ENCODE results near the gene KIF1B. TPM values are rescaled to one million over a fixed set of nuclear protein-coding genes. Genes with fewer than 3 reads are reported as not detected.

KIF1B gene
- total RNA-seq, 4 donors from 2014 or later = 46.7 to 61.8 (median 51.4) TPM

- TF ChIP-seq CTCF (IDR thresholded peaks at IDR 0.05; ENCODE audit: low read depth) = no peak
These were observed 92.0 kb downstream of the KIF1B start for GRCh38 chr1:10302416-10302815.

GRCh38 chr1:10304295-10304694 lies 93.9 kb downstream of the KIF1B start:
- TF ChIP-seq CTCF (IDR thresholded peaks at IDR 0.05; ENCODE audit: low read depth) = no peak

GRCh38 chr1:10306435-10306834 lies 96.1 kb downstream of the KIF1B start:
- TF ChIP-seq CTCF (IDR thresholded peaks at IDR 0.05; ENCODE audit: low read depth) = no peak

GRCh38 chr1:10308001-10308400 lies 97.6 kb downstream of the KIF1B start:
- TF ChIP-seq CTCF (IDR thresholded peaks at IDR 0.05; ENCODE audit: low read depth) = no peak

GRCh38 chr1:10309243-10310011 lies 99.1 kb downstream of the KIF1B start:
- TF ChIP-seq CTCF (IDR thresholded peaks at IDR 0.05; ENCODE audit: low read depth) = no peak

GRCh38 chr1:10316752-10317151 lies 106.4 kb downstream of the KIF1B start:
- no peak for TF ChIP-seq CTCF (IDR thresholded peaks at IDR 0.05; ENCODE audit: low read depth)

GRCh38 chr1:10319750-10320149 lies 109.4 kb downstream of the KIF1B start:
- TF ChIP-seq CTCF (IDR thresholded peaks at IDR 0.05; ENCODE audit: low read depth) = no peak

All from subcutaneous adipose tissue (tissue), 4 donors.